ENCODE data around the gene CST4. TPM values are rescaled to one million over a fixed set of nuclear protein-coding genes. Genes with fewer than 3 reads are reported as not detected.

CST4 gene
- total RNA-seq, 2 donors from 2014 or later, result not detected

DNA sequence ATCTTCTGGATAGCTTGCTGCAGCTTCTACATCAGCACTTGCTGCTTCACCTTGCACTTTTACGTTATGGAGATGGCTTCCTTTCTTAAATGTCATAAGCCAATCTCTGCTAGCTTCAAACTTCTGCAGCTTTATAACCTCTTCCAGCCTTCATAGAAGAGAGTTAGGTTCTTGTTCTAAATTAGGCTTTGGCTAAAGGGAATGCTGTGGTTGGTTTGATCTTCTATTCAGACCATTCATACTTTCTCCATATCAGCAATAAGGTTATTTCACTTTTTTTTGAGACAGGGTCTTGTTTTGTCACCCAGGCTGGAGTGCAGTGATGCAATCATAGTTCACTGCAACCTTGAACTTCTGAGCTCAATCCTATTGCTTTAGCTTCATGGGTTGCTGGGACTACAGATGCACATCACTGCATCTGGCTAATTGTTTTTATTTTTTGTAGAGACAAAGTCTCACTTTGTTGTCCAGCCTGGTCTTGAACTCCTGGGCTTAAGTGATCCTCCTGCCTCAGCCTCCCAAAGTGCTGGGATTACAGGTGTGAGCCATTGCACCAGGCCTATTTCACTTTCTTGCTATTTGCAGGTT is 38.9 kb downstream of the CST4 start:
- no peak for ATAC-seq (replicated peaks)
- Mint-ChIP-seq H3K27me3 (peaks cover 17% of the 10 kb centered on the region), H3K36me3 (ENCODE audit: low read depth) (no peaks in the 10 kb centered on the region), H3K27ac (no peak overlapping the region), H3K4me3 (no peak overlapping the region), H3K4me1 (no peaks in the 10 kb centered on the region), H3K9me3 (peaks cover 4% of the 10 kb centered on the region)

DNA sequence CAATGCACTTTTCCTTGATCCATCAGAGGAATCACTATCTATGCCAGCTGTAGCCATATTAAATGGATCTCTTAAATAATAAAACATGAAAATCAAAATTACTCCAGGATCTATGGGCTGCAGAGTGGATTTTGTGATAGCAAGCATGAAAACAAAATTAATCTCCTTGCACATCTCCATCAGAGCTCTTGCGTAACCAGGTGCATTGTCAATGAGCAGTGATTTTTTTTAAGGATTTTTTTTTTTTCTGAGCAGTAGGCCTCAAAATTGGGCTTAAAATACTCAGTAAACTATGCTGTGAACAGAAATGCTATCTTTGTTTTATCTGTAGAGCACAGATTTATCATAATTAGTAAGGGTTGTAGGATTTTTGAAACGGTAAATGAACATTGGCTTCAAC is 39.6 kb downstream of the CST4 start:
- peaks cover 13% of the 10 kb centered on the region for H3K27me3 Mint-ChIP-seq
- no peak overlapping the region for H3K27ac Mint-ChIP-seq
- no peaks in the 10 kb centered on the region for H3K4me1 Mint-ChIP-seq
- ATAC-seq (replicated peaks), result no peak
- no peak overlapping the region for H3K4me3 Mint-ChIP-seq
- H3K9me3 Mint-ChIP-seq, result peaks cover 4% of the 10 kb centered on the region
- no peaks in the 10 kb centered on the region for H3K36me3 Mint-ChIP-seq (ENCODE audit: low read depth)

DNA sequence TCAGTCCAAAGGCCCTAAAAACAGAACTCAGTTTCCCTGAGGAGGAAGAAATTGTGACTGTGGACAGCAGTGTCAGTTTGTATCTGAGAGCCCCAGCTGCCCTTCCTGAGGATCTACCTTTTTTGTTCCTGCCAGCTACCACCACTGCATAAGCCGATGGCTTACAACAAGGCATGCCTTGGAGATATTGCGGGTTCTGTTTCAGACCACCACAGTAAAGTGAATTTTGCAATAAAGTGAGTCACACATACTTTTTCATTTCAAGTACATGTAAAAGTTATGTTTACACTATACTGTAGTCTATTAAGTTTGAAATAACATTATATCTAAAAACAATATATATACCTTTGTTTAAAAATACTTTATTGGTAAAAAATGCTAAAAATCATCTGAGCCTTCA is 41.5 kb downstream of the CST4 start:
- peaks cover 4% of the 10 kb centered on the region for H3K9me3 Mint-ChIP-seq
- H3K36me3 Mint-ChIP-seq (ENCODE audit: low read depth), result no peaks in the 10 kb centered on the region
- H3K27me3 Mint-ChIP-seq, result peaks cover 6% of the 10 kb centered on the region
- no peak overlapping the region for H3K27ac Mint-ChIP-seq
- H3K4me3 Mint-ChIP-seq, result no peak overlapping the region
- no peak for ATAC-seq (replicated peaks)
- no peaks in the 10 kb centered on the region for H3K4me1 Mint-ChIP-seq

DNA sequence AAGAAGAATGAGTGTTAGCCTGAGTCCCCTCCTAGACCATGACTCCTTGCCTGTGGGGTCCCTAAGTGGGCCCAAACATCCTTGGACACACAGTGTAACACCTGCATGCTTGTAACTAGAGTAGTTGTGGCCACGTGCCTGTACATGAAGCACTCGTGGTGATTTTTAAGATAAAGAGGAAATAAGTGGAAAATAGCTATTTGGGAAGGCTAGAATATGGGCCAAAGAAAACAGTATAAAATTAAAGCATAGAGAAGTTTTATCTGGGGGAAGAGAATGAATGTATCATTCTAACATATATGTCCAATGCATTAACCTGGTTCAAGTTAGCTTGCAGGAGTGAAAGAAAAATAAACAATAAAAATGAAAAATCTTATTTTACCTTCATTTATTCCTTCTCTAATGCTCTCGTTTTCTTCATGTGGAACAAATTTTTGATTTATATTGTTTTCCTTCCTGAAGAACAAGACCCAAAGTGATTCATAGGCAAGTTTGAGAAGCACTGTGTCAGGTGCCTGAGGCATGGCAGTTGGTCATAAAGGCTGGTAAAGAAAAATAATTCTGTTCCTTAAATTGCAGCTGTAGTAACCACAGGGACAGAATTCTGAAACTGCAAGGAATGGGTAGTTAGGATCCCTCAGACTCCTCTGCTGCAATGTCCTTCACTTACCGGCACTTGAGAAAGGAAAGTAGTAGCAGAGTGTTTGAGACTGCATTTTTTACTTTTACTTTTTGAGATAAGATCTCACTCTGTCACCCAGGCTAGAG is 42.5 kb downstream of the CST4 start:
- H3K4me1 Mint-ChIP-seq, result no peaks in the 10 kb centered on the region
- no peak overlapping the region for H3K27ac Mint-ChIP-seq
- no peak overlapping the region for H3K4me3 Mint-ChIP-seq
- ATAC-seq (replicated peaks), result no peak
- peaks cover 6% of the 10 kb centered on the region for H3K27me3 Mint-ChIP-seq
- peaks cover 4% of the 10 kb centered on the region for H3K9me3 Mint-ChIP-seq
- no peaks in the 10 kb centered on the region for H3K36me3 Mint-ChIP-seq (ENCODE audit: low read depth)

DNA sequence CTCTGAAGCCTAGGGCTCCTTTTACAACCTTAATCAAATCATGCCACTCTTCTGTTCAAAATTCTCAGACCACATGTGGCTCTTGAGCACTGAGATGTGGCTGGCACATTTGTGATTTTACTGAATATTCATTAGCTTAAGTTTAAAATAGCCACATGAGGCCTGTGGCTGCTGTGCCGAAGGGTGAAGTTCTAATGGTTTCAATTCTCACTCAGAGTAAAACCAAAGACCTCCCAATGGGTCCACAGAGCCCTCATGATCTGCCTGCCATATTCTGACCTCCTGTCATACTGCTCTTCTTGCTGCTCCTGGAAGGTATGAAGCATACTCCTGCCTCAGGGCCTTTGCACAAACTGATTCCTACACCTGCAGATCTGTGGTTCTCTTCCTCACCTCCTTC is 43.3 kb downstream of the CST4 start:
- H3K27ac Mint-ChIP-seq, result no peak overlapping the region
- H3K4me3 Mint-ChIP-seq, result no peak overlapping the region
- H3K27me3 Mint-ChIP-seq, result peaks cover 10% of the 10 kb centered on the region
- no peaks in the 10 kb centered on the region for H3K4me1 Mint-ChIP-seq
- no peak for ATAC-seq (replicated peaks)
- H3K36me3 Mint-ChIP-seq (ENCODE audit: low read depth), result no peaks in the 10 kb centered on the region
- peaks cover 4% of the 10 kb centered on the region for H3K9me3 Mint-ChIP-seq

DNA sequence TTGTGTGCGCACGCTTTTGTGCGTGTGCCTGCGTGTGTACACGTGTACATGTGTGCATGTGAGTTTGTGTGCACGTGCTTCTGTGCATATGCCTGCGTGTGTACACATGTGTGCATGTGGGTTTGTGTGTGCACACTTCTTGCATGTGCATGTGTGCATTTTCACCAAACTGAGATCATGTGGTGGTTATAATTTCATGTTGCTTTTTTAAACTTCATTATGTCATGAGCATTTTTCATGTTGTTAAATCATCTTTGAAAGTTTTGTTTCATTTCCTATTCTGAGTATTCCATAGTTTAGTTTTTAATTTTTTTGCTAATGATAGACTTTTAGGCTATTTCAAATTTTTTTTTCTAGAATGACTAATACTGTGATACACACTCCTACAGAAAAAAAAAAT is 44.7 kb downstream of the CST4 start:
- no peak overlapping the region for H3K27ac Mint-ChIP-seq
- no peak for ATAC-seq (replicated peaks)
- H3K4me3 Mint-ChIP-seq, result no peak overlapping the region
- no peaks in the 10 kb centered on the region for H3K4me1 Mint-ChIP-seq
- H3K36me3 Mint-ChIP-seq (ENCODE audit: low read depth), result no peaks in the 10 kb centered on the region
- peaks cover 18% of the 10 kb centered on the region for H3K27me3 Mint-ChIP-seq
- peaks cover 4% of the 10 kb centered on the region for H3K9me3 Mint-ChIP-seq

DNA sequence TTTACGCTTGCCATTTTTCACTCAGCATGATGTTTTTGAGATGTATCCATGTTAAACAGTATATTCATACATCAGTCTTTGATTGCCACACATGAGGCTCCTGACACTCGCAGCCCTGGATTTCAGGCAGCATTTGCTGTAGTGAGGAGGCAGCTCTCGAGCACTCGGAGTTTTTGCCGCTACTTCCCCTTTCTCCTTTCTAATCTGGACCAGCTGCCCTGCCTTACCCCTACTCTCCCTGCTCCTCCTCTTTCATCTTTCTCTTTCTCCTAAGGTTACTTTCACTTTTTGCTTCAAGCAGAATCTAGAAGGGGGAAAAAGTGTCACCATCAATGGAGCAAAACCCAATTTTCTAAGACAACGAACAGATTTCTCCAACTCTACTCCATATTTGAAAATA is 45.2 kb downstream of the CST4 start:
- Mint-ChIP-seq H3K9me3 (peaks cover 4% of the 10 kb centered on the region), H3K4me3 (no peak overlapping the region), H3K4me1 (no peaks in the 10 kb centered on the region), H3K27me3 (peaks cover 18% of the 10 kb centered on the region), H3K27ac (no peak overlapping the region), H3K36me3 (ENCODE audit: low read depth) (no peaks in the 10 kb centered on the region)
- ATAC-seq (replicated peaks), result no peak

DNA sequence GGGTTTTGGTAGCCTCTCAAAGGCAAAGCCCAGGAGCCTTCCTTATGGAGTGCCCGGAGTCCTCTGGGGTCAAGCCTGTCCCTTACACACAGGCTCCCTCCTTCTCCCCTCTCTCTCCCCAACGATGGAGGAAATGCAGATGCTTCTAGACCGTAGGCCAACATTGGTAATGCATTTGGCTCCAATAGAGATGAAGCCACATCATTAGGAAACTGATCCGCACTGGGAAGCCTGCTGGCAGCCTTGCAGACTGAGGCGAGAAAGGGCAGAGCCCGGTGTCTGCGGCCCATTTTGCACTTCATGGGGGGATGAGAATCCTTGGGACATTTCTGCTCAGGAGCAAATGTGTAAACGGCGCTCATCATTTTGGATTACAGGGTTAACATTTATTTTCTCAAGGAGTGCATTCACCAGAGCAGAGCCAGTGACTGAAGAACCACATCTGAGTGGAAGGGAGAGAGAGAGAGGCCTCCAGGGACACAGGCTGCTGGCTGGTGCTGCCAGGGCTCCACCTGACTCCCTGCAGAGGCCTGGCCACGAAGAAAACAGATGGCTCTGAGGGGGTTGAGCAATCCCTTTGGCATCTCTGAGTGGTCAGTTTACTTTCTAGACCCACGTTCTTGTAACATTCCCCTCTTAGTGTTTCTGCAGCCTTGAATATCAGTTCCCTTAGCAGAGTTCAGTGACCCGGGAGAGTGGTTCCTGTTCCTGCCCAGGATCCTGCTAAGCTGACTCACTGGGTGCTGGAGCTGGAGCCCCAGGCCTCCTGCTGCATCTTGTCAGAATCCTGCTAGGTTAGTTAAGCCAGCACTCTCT is 46.7 kb downstream of the CST4 start:
- Mint-ChIP-seq H3K36me3 (ENCODE audit: low read depth) (no peaks in the 10 kb centered on the region), H3K9me3 (peaks cover 4% of the 10 kb centered on the region), H3K4me3 (no peak overlapping the region), H3K4me1 (no peaks in the 10 kb centered on the region), H3K27ac (no peak overlapping the region), H3K27me3 (peaks cover 18% of the 10 kb centered on the region)
- ATAC-seq (replicated peaks), result no peak

DNA sequence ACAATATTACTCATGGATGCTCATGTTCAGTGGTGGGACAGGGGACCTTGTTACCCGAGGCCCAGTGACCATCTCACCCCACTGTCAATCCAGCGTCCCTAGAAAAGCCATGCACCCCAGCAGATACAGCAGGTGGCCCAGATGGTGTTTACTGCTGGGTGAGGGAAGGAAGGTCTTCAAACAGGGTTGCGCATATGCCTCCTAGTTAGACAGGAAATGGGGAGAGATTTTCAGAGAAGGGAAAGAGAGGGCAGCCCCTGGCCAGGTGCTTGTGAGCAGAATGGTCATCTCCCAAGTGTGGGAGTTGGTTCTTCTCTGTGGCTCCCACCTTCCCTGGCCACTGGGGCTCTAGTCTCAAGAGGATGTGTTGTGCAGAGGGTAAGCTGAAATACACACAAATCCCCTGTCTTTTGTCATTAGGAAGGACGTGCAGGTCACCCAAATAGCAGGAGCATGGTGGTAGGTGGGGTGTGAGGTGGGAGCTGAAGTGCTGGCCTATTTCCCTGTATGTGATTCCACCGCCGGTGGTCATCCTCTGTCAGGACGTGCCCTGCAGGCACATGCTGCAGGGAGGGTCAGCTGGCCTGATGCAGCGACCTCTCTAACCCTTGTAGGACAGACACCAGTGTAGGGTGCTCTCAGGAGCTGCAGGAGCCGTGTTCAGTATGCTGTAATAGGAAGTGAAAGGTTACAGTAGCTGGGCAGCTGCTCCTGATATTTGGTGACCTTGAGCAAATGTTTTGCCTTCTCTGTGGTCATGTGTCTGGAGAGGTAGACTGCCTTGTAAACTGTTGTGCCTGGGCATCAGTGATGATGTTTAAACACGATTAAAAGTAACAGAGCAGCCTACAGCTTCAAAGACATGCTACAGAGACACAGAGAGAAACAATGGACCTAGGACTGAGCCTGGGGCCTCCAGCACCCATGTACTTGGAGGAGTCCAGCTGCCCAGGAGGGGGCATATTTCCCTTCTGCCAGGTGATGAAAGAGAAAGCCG is 47.9 kb downstream of the CST4 start:
- Mint-ChIP-seq H3K9me3 (peaks cover 4% of the 10 kb centered on the region), H3K4me3 (no peak overlapping the region), H3K27ac (no peak overlapping the region), H3K4me1 (no peaks in the 10 kb centered on the region), H3K36me3 (ENCODE audit: low read depth) (no peaks in the 10 kb centered on the region), H3K27me3 (peaks cover 24% of the 10 kb centered on the region)
- ATAC-seq (replicated peaks), result no peak

DNA sequence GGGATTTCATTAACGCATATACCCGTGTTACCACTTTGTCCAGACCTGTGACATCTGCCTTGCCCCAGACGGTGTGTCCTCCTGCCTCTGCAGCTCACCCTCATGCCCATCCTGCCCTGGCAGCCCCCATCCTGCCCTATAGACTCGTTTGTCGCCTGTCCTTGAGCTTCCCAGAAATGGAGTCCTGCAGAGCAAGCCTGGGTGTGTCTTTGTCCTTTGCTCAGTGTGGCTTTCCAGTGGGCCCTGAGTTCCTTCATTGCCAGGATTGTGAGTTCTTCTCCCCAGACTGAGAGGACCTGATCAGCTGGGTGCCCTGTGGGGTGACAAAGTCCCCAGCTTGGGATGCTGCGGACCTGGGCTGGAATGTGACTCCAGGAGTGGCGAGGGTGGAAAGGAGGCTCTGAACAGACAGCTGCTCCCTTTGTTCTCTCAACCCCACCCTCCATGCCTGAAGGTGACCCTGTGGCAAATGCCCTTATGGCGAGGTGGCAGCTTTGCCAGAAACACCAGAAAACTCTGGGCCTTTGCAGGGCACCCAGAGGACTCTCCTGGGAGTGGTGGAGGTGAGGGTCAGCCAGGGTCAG is 48.7 kb downstream of the CST4 start:
- Mint-ChIP-seq H3K4me1 (no peaks in the 10 kb centered on the region), H3K4me3 (no peak overlapping the region), H3K36me3 (ENCODE audit: low read depth) (no peaks in the 10 kb centered on the region), H3K27me3 (peaks cover 19% of the 10 kb centered on the region), H3K27ac (no peak overlapping the region), H3K9me3 (no peaks in the 10 kb centered on the region)
- no peak for ATAC-seq (replicated peaks)

DNA sequence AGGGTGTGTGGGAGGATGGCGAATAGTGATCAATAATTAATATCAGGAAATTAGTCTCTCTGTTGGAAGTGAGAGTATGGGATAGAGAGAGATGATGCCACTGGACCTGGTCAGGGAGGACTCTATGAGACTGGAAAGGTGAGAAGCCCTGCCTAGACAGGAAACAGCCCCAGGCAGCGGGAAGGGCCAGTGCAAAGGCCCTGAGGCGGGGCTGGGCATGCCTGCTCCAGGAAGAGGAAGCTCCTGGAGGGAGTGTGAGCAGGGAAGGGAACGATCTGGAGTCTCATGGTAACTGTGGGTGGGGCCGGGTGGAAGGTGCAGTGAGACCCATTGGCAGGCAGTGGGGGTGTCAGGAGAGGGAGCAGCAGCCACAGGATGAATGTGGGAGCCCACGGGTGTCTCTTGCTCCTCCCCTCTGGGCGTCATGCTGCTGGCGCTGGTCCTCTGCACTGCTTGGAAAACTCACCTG is 49.3 kb downstream of the CST4 start:
- Mint-ChIP-seq H3K4me1 (no peaks in the 10 kb centered on the region), H3K9me3 (no peaks in the 10 kb centered on the region)

DNA sequence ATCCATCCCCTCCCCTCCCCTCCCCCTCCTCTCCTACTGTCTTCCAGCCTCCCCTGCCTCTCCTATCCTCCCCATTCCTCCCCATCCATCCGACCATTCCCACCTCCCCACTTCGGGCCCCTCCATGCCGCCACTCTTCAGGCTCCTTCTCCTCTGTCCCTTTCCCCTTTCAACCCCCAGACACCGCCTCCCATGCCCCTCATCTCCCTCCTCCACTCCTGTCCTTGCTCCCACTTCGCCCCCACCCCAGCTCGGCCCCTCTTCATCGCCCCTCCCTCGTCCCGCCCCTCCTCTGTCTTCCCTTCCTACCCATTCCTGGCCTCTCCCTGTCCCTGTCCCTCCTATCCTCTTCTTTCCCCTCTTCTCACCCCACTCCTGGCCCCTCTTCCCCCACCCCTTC is 50.5 kb downstream of the CST4 start:
- H3K36me3 Mint-ChIP-seq (ENCODE audit: low read depth), result no peaks in the 10 kb centered on the region
- no peak overlapping the region for H3K27ac Mint-ChIP-seq
- H3K4me1 Mint-ChIP-seq, result no peaks in the 10 kb centered on the region
- H3K4me3 Mint-ChIP-seq, result no peak overlapping the region
- no peak for ATAC-seq (replicated peaks)
- H3K27me3 Mint-ChIP-seq, result peaks cover 29% of the 10 kb centered on the region
- H3K9me3 Mint-ChIP-seq, result no peaks in the 10 kb centered on the region

More for the DNA sequence above, 49.3 kb downstream of the CST4 start:
- peaks cover 25% of the 10 kb centered on the region for H3K27me3 Mint-ChIP-seq
- ATAC-seq (replicated peaks), result no peak
- H3K4me3 Mint-ChIP-seq, result no peak overlapping the region
- H3K27ac Mint-ChIP-seq, result no peak overlapping the region
- H3K36me3 Mint-ChIP-seq (ENCODE audit: low read depth), result no peaks in the 10 kb centered on the region

DNA sequence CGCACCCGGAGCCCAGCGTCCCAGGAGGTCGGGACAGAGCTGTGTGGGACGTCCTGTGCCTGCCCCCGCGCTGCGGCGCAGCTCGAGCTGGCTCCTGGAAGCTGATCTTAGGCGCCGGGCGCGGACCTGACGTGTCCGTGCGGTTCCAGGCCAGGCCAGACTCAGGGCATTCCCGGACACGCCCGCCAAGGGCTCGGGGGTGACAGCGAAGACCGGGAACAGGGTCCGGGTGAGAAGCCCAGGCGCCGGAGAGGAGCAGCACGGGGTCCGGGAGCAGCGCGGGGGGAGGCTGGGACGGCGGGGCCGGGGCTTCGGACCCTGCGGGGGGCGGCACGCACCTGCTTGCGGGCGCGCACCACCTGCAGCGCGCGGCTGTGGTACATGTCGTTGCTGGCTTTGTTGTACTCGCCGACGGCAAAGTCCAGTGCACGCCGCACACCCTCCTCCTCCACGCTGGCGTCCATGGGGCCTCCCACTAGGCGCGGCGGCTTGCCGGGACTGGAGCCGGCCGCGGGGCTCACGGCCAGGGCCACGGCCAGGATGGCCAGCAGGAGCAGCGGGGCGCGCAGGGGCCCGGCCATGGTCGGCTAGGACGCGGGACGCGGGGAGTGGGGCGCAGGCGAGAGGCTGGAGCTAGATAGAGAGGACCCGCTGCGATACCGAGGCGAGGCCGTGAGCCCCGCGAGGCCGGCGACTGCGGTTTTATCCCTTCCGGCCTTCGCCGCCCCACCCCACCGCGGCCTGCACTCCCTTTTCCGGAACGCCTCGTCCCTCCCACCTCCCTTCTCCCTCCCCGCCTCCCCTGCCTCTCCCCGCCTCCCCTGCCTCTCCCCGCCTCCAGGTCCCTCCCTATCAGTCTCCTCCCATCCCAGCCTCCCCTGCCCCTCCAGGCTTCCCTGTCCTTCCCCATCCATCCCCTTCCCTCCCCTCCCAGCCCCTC is 51.3 kb downstream of the CST4 start, which contains the start of gene CST3:
Gene CST3, minus strand, starts transcription at position 674 of the 940 bp plus-strand sequence. Its CDS starts 93 bp downstream, at position 581.
- peaks cover 30% of the 10 kb centered on the region for H3K27me3 Mint-ChIP-seq
- H3K27ac Mint-ChIP-seq, result no peak within 1 kb of the TSS
- no peaks in the 10 kb centered on the region for H3K4me1 Mint-ChIP-seq
- H3K4me3 Mint-ChIP-seq, result no peak within 1 kb of the TSS
- H3K36me3 Mint-ChIP-seq (ENCODE audit: low read depth), result no peaks in the 10 kb centered on the region
- no peak for ATAC-seq (replicated peaks)
- H3K9me3 Mint-ChIP-seq, result no peaks in the 10 kb centered on the region

Data from activated T-helper 17 cell treated with anti-CD3 and anti-CD28 coated beads, Interleukin-2, amount 50 U/mL, for 72 hours (primary cell).